Measurements from ENCODE around the gene IL31.
A peak's percentile ranks its signal among the peaks of the same experiment; 100 is the strongest.

IL31 gene

GRCh38 chr12:122201381-122201780, 27.4 kb upstream of the IL31 start:
- TF ChIP-seq CTCF (conservative IDR thresholded peaks at IDR 0.05; ENCODE audit: low read depth, low read length): no peak
- DNase-seq (ENCODE audit: low read depth): no peak
- no peak overlapping the region for H3K4me3 ChIP-seq (ENCODE audit: low read length)

GRCh38 chr12:122200541-122201175, 26.6 kb upstream of the IL31 start:
- DNase-seq (ENCODE audit: low read depth): no peak
- TF ChIP-seq CTCF (conservative IDR thresholded peaks at IDR 0.05; ENCODE audit: low read depth, low read length): peak; percentile 8
- no peak overlapping the region for H3K4me3 ChIP-seq (ENCODE audit: low read length)

- no peak for TF ChIP-seq CTCF (conservative IDR thresholded peaks at IDR 0.05; ENCODE audit: low read depth, low read length)
- DNase-seq (ENCODE audit: low read depth): no peak
- no peak overlapping the region for H3K4me3 ChIP-seq (ENCODE audit: low read length)
These were observed 25.7 kb upstream of the IL31 start for GRCh38 chr12:122199484-122200355.

GRCh38 chr12:122197612-122197966, 23.6 kb upstream of the IL31 start:
- TF ChIP-seq CTCF (conservative IDR thresholded peaks at IDR 0.05; ENCODE audit: low read depth, low read length): no peak
- DNase-seq (ENCODE audit: low read depth): no peak
- H3K4me3 ChIP-seq (ENCODE audit: low read length): no peak overlapping the region

GRCh38 chr12:122195405-122195804, 21.4 kb upstream of the IL31 start:
- TF ChIP-seq CTCF (conservative IDR thresholded peaks at IDR 0.05; ENCODE audit: low read depth, low read length): no peak
- H3K4me3 ChIP-seq (ENCODE audit: low read length): no peak overlapping the region

GRCh38 chr12:122194804-122195203, 20.8 kb upstream of the IL31 start:
- no peak for TF ChIP-seq CTCF (conservative IDR thresholded peaks at IDR 0.05; ENCODE audit: low read depth, low read length)
- H3K4me3 ChIP-seq (ENCODE audit: low read length): no peak overlapping the region
- DNase-seq (ENCODE audit: low read depth): no peak

More at GRCh38 chr12:122195405-122195804, 21.4 kb upstream of the IL31 start:
- DNase-seq (ENCODE audit: low read depth): no peak

- no peak for TF ChIP-seq CTCF (conservative IDR thresholded peaks at IDR 0.05; ENCODE audit: low read depth, low read length)
- no peak overlapping the region for H3K4me3 ChIP-seq (ENCODE audit: low read length)
- no peak for DNase-seq (ENCODE audit: low read depth)
These were observed 18.4 kb upstream of the IL31 start for GRCh38 chr12:122192441-122192840.
